HCT116 (cell line): Measurements from ENCODE around the gene RUFY4. TPM values are rescaled to one million over a fixed set of nuclear protein-coding genes. Genes with fewer than 3 reads are reported as not detected.

Experiments
- ATAC-seq: fragments of 200-7000 bp; cut with Tn5 transposase; 2 replicates; pipeline ENCODE4 v1.9.1; 2020; ENCODE audit warnings: mild to moderate bottlenecking, moderate library complexity
- BruUV-seq: library from RNA; stranded (reverse); fragments of 400-500 nt; replicated peaks from 2 replicates; lab custom pipeline; 2021; lab: Mats Ljungman, UMichigan
- CTCF ChIA-PET: fragments of 300-600 bp; sonication (Branson Sonifier 250); formaldehyde crosslinking; loops from one replicate; lab custom pipeline; 2021; ENCODE audit warnings: antibody characterized with exemption; lab: Charles Lee
- POLR2A ChIA-PET: fragments of 300-600, 350-600 bp; sonication (Branson Sonifier 250); formaldehyde crosslinking; loops from one replicate; lab custom pipeline; 2021; ENCODE audit warnings: antibody characterized with exemption; lab: Charles Lee
- RAD21 ChIA-PET, 2 experiments: fragments of 300-600 bp; sonication (Branson Sonifier 250); formaldehyde crosslinking; loops; one replicate each; lab custom pipeline; 2023; ENCODE audit warnings: low total read pairs in 2 of 2; ENCODE audit not compliant: uncharacterized antibody in 2 of 2, unreplicated experiment in 2 of 2, low non-redundant PET in 1 of 2; lab: Charles Lee
- DNase-seq: peaks from one replicate; pipeline ENCODE4 v3.0.0-alpha.2; 2010; ENCODE audit warnings: low read depth, low spot score
- H2AFZ ChIP-seq: fragments of 200-600 bp; shearing (Covaris generic), sonication (generic); 2 replicates; pipeline ENCODE4 v1.6.1; 2017; ENCODE audit warnings: low read depth, mixed run types, mixed read lengths, antibody characterized with exemption, low read length; ENCODE audit not compliant: poor library complexity, severe bottlenecking
- H3K27ac ChIP-seq: 2 replicates; pipeline ENCODE4 v1.5.1; 2012; ENCODE audit warnings: low read depth, low read length
- H3K27me3 ChIP-seq: fragments of 200-600 bp; sonication (generic); 2 replicates; pipeline ENCODE4 v1.6.1; 2016; ENCODE audit warnings: mixed run types, low read length, mixed read lengths; ENCODE audit not compliant: insufficient read depth
- H3K36me3 ChIP-seq, 2 experiments: fragments of 200-500 bp in 1 of 2; fragments of 200-600 bp in 1 of 2; sonication (Bioruptor generic) in 1 of 2; sonication (generic) in 1 of 2; 2 replicates each; pipeline versions ENCODE4 v1.5.1 to v1.6.1; 2014 to 2016; ENCODE audit warnings: low read length in 2 of 2, inconsistent platforms in 1 of 2, mixed read lengths in 1 of 2, mixed run types in 1 of 2; ENCODE audit not compliant: insufficient read depth in 2 of 2, control insufficient read depth in 1 of 2
- H3K4me1 ChIP-seq, 2 experiments: fragments of 200-600 bp in 1 of 2; sonication (generic) in 1 of 2; 2 replicates each; pipeline versions ENCODE4 v1.5.1 to v1.6.1; 2012 to 2017; ENCODE audit warnings: low read length in 2 of 2, inconsistent platforms in 1 of 2, mild to moderate bottlenecking in 1 of 2, mixed read lengths in 1 of 2, mixed run types in 1 of 2, moderate library complexity in 1 of 2; ENCODE audit not compliant: insufficient read depth in 2 of 2, control insufficient read depth in 1 of 2
- H3K4me2 ChIP-seq: fragments of 200-600 bp; sonication (generic); 2 replicates; pipeline ENCODE4 v1.6.1; 2017; ENCODE audit warnings: mixed run types, low read length, mixed read lengths
- H3K4me3 ChIP-seq, 2 experiments: fragments of 200-600 bp in 1 of 2; sonication (generic) in 1 of 2; replicated peaks in 1 of 2; 2 replicates each; pipeline ENCODE4 v1.5.1; 2011 to 2016; ENCODE audit warnings: low read length in 2 of 2, control low read depth in 1 of 2, low read depth in 1 of 2, mild to moderate bottlenecking in 1 of 2, mixed read lengths in 1 of 2, mixed run types in 1 of 2
- H3K79me2 ChIP-seq: fragments of 200-600 bp; sonication (generic); 2 replicates; pipeline ENCODE4 v1.6.1; 2017; ENCODE audit warnings: mild to moderate bottlenecking, mixed run types, low read length, moderate library complexity, mixed read lengths; ENCODE audit not compliant: insufficient read depth
- H3K9ac ChIP-seq: fragments of 200-600 bp; sonication (generic); 2 replicates; pipeline ENCODE4 v1.6.1; 2016; ENCODE audit warnings: low read length, mixed read lengths
- H3K9me2 ChIP-seq: fragments of 200-600 bp; sonication (generic), shearing (Covaris generic); 2 replicates; pipeline ENCODE4 v1.6.1; 2017; ENCODE audit warnings: mixed run types, mild to moderate bottlenecking, moderate library complexity; ENCODE audit not compliant: insufficient read depth
- H3K9me3 ChIP-seq, 2 experiments: fragments of 200-500 bp in 1 of 2; fragments of 200-600 bp in 1 of 2; sonication (Bioruptor generic) in 1 of 2; sonication (generic) in 1 of 2; 2 replicates each; pipeline ENCODE4 v1.6.1; 2014 to 2017; ENCODE audit warnings: low read length in 2 of 2, mixed read lengths in 2 of 2, inconsistent platforms in 1 of 2, low read depth in 1 of 2, mild to moderate bottlenecking in 1 of 2, mixed run types in 1 of 2, moderate library complexity in 1 of 2; ENCODE audit not compliant: control insufficient read depth in 1 of 2, insufficient read depth in 1 of 2
- H4K20me1 ChIP-seq: fragments of 200-600 bp; sonication (generic), shearing (Covaris generic); 2 replicates; pipeline ENCODE4 v1.6.1; 2017; ENCODE audit warnings: mixed run types, mild to moderate bottlenecking, moderate library complexity; ENCODE audit not compliant: insufficient read depth
- CBX3 ChIP-seq: IDR thresholded peaks from 2 replicates; pipeline ENCODE4 v1.6.1; 2012; ENCODE audit warnings: low read depth
- CEBPB ChIP-seq: IDR thresholded peaks from 2 replicates; pipeline ENCODE4 v1.6.1; 2012; ENCODE audit warnings: low read depth
- CTCF ChIP-seq, 3 experiments: fragments of 200-600 bp in 1 of 3; sonication (generic) in 1 of 3; IDR thresholded peaks in 2 of 3; conservative IDR thresholded peaks in 1 of 3; 2 replicates each; pipeline ENCODE4 v1.5.1; 2012 to 2017; ENCODE audit warnings: low read depth in 2 of 3, low read length in 2 of 3, antibody characterized with exemption in 1 of 3, borderline replicate concordance in 1 of 3, control low read depth in 1 of 3, mild to moderate bottlenecking in 1 of 3, mixed read lengths in 1 of 3, mixed run types in 1 of 3, moderate library complexity in 1 of 3; ENCODE audit not compliant: insufficient read depth in 1 of 3
- EGR1 ChIP-seq: IDR thresholded peaks from 2 replicates; pipeline ENCODE4 v1.6.1; 2012; ENCODE audit warnings: low read depth
- ELF1 ChIP-seq: IDR thresholded peaks from 2 replicates; pipeline ENCODE4 v1.6.1; 2012; ENCODE audit warnings: low read depth, borderline replicate concordance
- EZH2phosphoT487 ChIP-seq: fragments of 200-600 bp; IDR thresholded peaks from 2 replicates; pipeline ENCODE4 v1.6.1; 2018; ENCODE audit warnings: antibody characterized with exemption, borderline replicate concordance
- RAD21 ChIP-seq: IDR thresholded peaks from 2 replicates; pipeline ENCODE4 v1.6.1; 2012; ENCODE audit warnings: low read depth, mild to moderate bottlenecking
- REST ChIP-seq: IDR thresholded peaks from 2 replicates; pipeline ENCODE4 v1.6.1; 2012; ENCODE audit warnings: low read depth
- SIN3A ChIP-seq: IDR thresholded peaks from 2 replicates; pipeline ENCODE4 v1.6.1; 2012; ENCODE audit warnings: low read depth
- YY1 ChIP-seq: IDR thresholded peaks from 2 replicates; pipeline ENCODE4 v1.6.1; 2011; ENCODE audit warnings: low read length, low read depth, moderate library complexity, mild to moderate bottlenecking; ENCODE audit not compliant: insufficient replicate concordance; ENCODE audit errors: extremely low read depth
- ZFX ChIP-seq: fragments of 450-650 bp; IDR thresholded peaks from 2 replicates; pipeline ENCODE4 v1.6.1; 2017
- ZNF274 ChIP-seq: fragments of 200-500 bp; sonication (Bioruptor generic); IDR thresholded peaks from 2 replicates; pipeline ENCODE4 v1.6.1; 2014; ENCODE audit warnings: mild to moderate bottlenecking, low read depth, low read length, inconsistent platforms
- intact Hi-C: fragments of 100-400 bp; cut with micrococcal nuclease; formaldehyde crosslinking; loops from 2 replicates; pipeline ENCODE4 v1.10.0; 2022
- total RNA-seq: library from RNA; stranded (reverse); gene quantifications from one replicate; pipeline ENCODE4 v1.2.1, GENCODE V29; 2021; ENCODE audit not compliant: unreplicated experiment

Gene RUFY4
- total RNA-seq, 1 experiment from 2014 or later, result 0.27 TPM

- CTCF ChIA-PET, result interaction anchor here (0.7 to 1.6 kb wide), 2 partner anchors 15 to 20 kb away, joined by 4 read pairs; no protein-coding TSS in a partner anchor
- RAD21 ChIA-PET, result no interaction called here
- Histone ChIP-seq H3K9me2 (no peaks in the 10 kb centered on the region), H3K4me3 (no peak overlapping the region), H3K4me1 (no peaks in the 10 kb centered on the region), H3K36me3 (no peaks in the 10 kb centered on the region), H3K9ac (no peak overlapping the region), H2AFZ (no peak overlapping the region), H3K27ac (no peak overlapping the region), H3K79me2 (no peaks in the 10 kb centered on the region), H4K20me1 (no peaks in the 10 kb centered on the region), H3K27me3 (no peaks in the 10 kb centered on the region), H3K4me2 (no peak overlapping the region), H3K9me3 (no peaks in the 10 kb centered on the region)
- intact Hi-C loops, result no loop called here
- POLR2A ChIA-PET, result no interaction called here
- 0 out of 2 replicates have a peak, but pooled peaks have one; percentile 50 for ATAC-seq
- no TSS peak for BruUV-seq
- no peak for DNase-seq
- TF ChIP-seq CTCF (IDR thresholded peaks at IDR 0.05 in 2 of 3, conservative IDR thresholded peaks at IDR 0.05 in 1 of 3; ENCODE audit: borderline replicate concordance in 1 of 3, insufficient read depth in 1 of 3, low read depth in 2 of 3, low read length in 2 of 3) (peak; percentile 27 to 46 (median 46); a peak in 4 of 6 replicates), CBX3 (no peak), RAD21 (peak; percentile 43)
Measured at GRCh38 chr2:218093879-218094278, 24.8 kb downstream of the RUFY4 start.

GRCh38 chr2:218095853-218096252 lies 26.8 kb downstream of the RUFY4 start:
- no TSS peak for BruUV-seq
- Histone ChIP-seq H3K9me2 (no peaks in the 10 kb centered on the region), H3K9ac (no peak overlapping the region), H3K79me2 (no peaks in the 10 kb centered on the region), H3K4me2 (no peak overlapping the region), H3K4me3 (no peak overlapping the region), H4K20me1 (no peaks in the 10 kb centered on the region), H2AFZ (no peak overlapping the region), H3K4me1 (no peaks in the 10 kb centered on the region), H3K27ac (no peak overlapping the region), H3K27me3 (peaks cover 6% of the 10 kb centered on the region; the same call in 1 of the 2 replicates), H3K36me3 (no peaks in the 10 kb centered on the region), H3K9me3 (no peaks in the 10 kb centered on the region)
- ChIA-PET RAD21 (no interaction called here), POLR2A (no interaction called here), CTCF (no interaction called here)
- intact Hi-C loops, result no loop called here
- DNase-seq (no peak), ATAC-seq (no peak)
- TF ChIP-seq ZFX (no peak), ELF1 (no peak), ZNF274 (no peak), SIN3A (no peak), RAD21 (no peak), EGR1 (no peak), YY1 (no peak), EZH2phosphoT487 (no peak), CTCF (IDR thresholded peaks at IDR 0.05 in 2 of 3, conservative IDR thresholded peaks at IDR 0.05 in 1 of 3; ENCODE audit: borderline replicate concordance in 1 of 3, insufficient read depth in 1 of 3, low read depth in 2 of 3, low read length in 2 of 3) (no peak), REST (no peak), CEBPB (no peak)
